T-helper 2 cell treated with Interferon-gamma antibody and Interleukin-4, amounts not matched to agents 100 ng/mL and 5 ng/mL, for 36 hours (primary cell): ENCODE measurements around the gene PELI2. TPM values are rescaled to one million over a fixed set of nuclear protein-coding genes. Genes with fewer than 3 reads are reported as not detected.

Experiments
- intact Hi-C: fragments of 100-400 bp; cut with micrococcal nuclease; formaldehyde crosslinking; loops from one replicate; pipeline ENCODE4 v1.15.1; 2023
- total RNA-seq: library from RNA; stranded (reverse); gene quantifications from 2 replicates; pipeline ENCODE4 v1.2.3, GENCODE V29; 2022

PELI2 gene
- total RNA-seq = 1.0 and 1.5 TPM in 2 replicates

GRCh38 chr14:56117765-56118610, at the start of gene PELI2:
Gene PELI2 (plus strand): TSS chr14:56118411. CDS start chr14:56118661, 250 bp downstream.
- intact Hi-C loops = loop anchor here (2.0 kb wide), 2 partner anchors 115 to 537 kb away; partner anchors contain the start of gene KTN1

GRCh38 chr14:56073799-56074198, 44.4 kb upstream of the PELI2 start:
- intact Hi-C loops = no loop called here

- intact Hi-C loops = no loop called here
Measured at GRCh38 chr14:56075301-56075700, 42.9 kb upstream of the PELI2 start.

GRCh38 chr14:56081139-56081538, 37.1 kb upstream of the PELI2 start:
- intact Hi-C loops = no loop called here

- intact Hi-C loops = no loop called here
Measured at GRCh38 chr14:56082880-56083279, 35.3 kb upstream of the PELI2 start.

- intact Hi-C loops = no loop called here
Measured at GRCh38 chr14:56085471-56085870, 32.7 kb upstream of the PELI2 start.

GRCh38 chr14:56087671-56088471, 30.3 kb upstream of the PELI2 start:
- intact Hi-C loops = no loop called here

- intact Hi-C loops = no loop called here
Measured at GRCh38 chr14:56088941-56089340, 29.3 kb upstream of the PELI2 start.

- intact Hi-C loops = no loop called here
Measured at GRCh38 chr14:56092763-56093162, 25.4 kb upstream of the PELI2 start.

- intact Hi-C loops = no loop called here
Measured at GRCh38 chr14:56094076-56094475, 24.1 kb upstream of the PELI2 start.

- intact Hi-C loops = no loop called here
Measured at GRCh38 chr14:56098021-56098420, 20.2 kb upstream of the PELI2 start.

GRCh38 chr14:56099081-56099797, 19.0 kb upstream of the PELI2 start:
- intact Hi-C loops = no loop called here

- intact Hi-C loops = no loop called here
Measured at GRCh38 chr14:56100556-56100955, 17.7 kb upstream of the PELI2 start.

- intact Hi-C loops = no loop called here
Measured at GRCh38 chr14:56102941-56103340, 15.3 kb upstream of the PELI2 start.

GRCh38 chr14:56107615-56108014, 10.6 kb upstream of the PELI2 start:
- intact Hi-C loops = no loop called here

GRCh38 chr14:56108057-56108456, 10.2 kb upstream of the PELI2 start:
- intact Hi-C loops = no loop called here

GRCh38 chr14:56112781-56113180, 5.4 kb upstream of the PELI2 start:
- intact Hi-C loops = no loop called here

GRCh38 chr14:56115334-56115870, 2.8 kb upstream of the PELI2 start:
- intact Hi-C loops = no loop called here

- intact Hi-C loops = no loop called here
Measured at GRCh38 chr14:56115976-56116893, 2.0 kb upstream of the PELI2 start.

GRCh38 chr14:56118611-56119181, 485 bp downstream of the PELI2 start:
- intact Hi-C loops = loop anchor here (2.0 kb wide), 2 partner anchors 116 to 538 kb away; partner anchors contain the start of gene KTN1
